ENCODE results near the gene ZNF770. TPM values are rescaled to one million over a fixed set of nuclear protein-coding genes. Genes with fewer than 3 reads are reported as not detected.

Gene ZNF770
- total RNA-seq, 1 experiment from 2014 or later = 26.9 TPM

DNA sequence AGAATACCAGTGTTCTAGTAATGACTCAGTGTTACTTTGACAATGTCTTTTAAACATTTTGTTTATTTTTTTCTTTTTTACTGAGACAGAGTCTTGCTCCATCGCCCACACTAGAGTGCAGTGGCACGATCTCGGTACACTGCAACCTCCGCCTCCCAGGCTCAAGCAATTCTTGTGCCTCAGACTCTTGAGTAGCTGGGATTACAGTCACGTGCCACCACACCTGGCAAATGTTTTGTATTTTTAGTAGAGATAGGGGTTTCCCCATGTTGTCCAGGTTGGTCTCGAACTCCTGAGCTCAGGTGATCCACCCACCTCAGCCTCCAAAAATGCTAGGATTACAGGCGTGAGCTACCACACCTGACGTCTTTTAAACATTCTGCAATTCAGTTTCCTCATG, 34.2 kb downstream of the ZNF770 start:
- no peaks in the 10 kb centered on the region for H4K20me1 ChIP-seq (ENCODE audit: low read length)
- no peak for DNase-seq
- H2AFZ ChIP-seq (ENCODE audit: low read length) = no peak overlapping the region
- no peaks in the 10 kb centered on the region for H3K9me3 ChIP-seq (ENCODE audit: low read length)
- no TSS peak for BruUV-seq (replicated peaks)
- H3K9ac ChIP-seq (ENCODE audit: low read length) = no peak overlapping the region
- no peaks in the 10 kb centered on the region for H3K4me1 ChIP-seq (ENCODE audit: insufficient read depth, low read length)
- TF ChIP-seq, protein P1, sequence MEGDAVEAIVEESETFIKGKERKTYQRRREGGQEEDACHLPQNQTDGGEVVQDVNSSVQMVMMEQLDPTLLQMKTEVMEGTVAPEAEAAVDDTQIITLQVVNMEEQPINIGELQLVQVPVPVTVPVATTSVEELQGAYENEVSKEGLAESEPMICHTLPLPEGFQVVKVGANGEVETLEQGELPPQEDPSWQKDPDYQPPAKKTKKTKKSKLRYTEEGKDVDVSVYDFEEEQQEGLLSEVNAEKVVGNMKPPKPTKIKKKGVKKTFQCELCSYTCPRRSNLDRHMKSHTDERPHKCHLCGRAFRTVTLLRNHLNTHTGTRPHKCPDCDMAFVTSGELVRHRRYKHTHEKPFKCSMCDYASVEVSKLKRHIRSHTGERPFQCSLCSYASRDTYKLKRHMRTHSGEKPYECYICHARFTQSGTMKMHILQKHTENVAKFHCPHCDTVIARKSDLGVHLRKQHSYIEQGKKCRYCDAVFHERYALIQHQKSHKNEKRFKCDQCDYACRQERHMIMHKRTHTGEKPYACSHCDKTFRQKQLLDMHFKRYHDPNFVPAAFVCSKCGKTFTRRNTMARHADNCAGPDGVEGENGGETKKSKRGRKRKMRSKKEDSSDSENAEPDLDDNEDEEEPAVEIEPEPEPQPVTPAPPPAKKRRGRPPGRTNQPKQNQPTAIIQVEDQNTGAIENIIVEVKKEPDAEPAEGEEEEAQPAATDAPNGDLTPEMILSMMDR (conservative IDR thresholded peaks at IDR 0.05; ENCODE audit: low read depth, low read length) = no peak
- TF ChIP-seq EZH2phosphoT487 (IDR thresholded peaks at IDR 0.05; ENCODE audit: borderline replicate concordance, low read length) = no peak
- TF ChIP-seq EZH2 (IDR thresholded peaks at IDR 0.05; ENCODE audit: low read length, unreplicated experiment) = no peak
- H3K27ac ChIP-seq (ENCODE audit: low read length) = no peak overlapping the region
- H3K4me2 ChIP-seq (ENCODE audit: low read length) = no peak overlapping the region
- no peak overlapping the region for H3K4me3 ChIP-seq (ENCODE audit: low read length)
- H3K36me3 ChIP-seq (ENCODE audit: low read depth, low read length) = peaks cover 17% of the 10 kb centered on the region; the same call in 1 of the 2 replicates
- ATAC-seq = no peak
- 0 out of 2 replicates have a peak, but pooled peaks cover 4% of the 10 kb centered on the region for H3K79me2 ChIP-seq (ENCODE audit: low read length)
- no peaks in the 10 kb centered on the region for H3K9me2 ChIP-seq (replicated peaks; ENCODE audit: low read length)
- POLR2A ChIA-PET (ENCODE audit: unreplicated experiment) = interaction anchor here (0.7 kb wide), 1 partner anchor 16 kb away, joined by 4 read pairs; no protein-coding TSS in a partner anchor
- no peaks in the 10 kb centered on the region for H3F3A ChIP-seq (ENCODE audit: low read length, unreplicated experiment)
- CTCF ChIA-PET = no interaction called here
- intact Hi-C loops (cut with micrococcal nuclease) = no loop called here
- H3K27me3 ChIP-seq (ENCODE audit: low read length) = no peaks in the 10 kb centered on the region

DNA sequence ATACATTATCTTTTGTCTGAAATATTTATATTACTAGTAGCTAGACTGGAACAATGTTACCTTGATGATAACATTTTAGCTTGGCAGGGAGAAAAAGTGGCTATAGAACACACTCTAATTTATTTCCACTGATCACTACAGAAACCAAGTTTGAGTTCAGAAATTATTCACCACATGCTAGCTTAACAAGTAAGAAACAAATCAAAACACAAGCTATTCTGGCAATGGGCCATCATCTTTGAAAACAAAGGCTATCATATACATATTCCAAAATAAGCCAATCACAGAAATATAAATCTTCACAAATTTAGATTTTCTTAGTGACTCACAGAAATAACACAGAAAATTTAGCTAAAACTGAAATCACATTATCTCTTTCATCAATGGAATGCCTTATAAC, 35.6 kb downstream of the ZNF770 start:
- no peaks in the 10 kb centered on the region for H3K27me3 ChIP-seq (ENCODE audit: low read length)
- no peak overlapping the region for H3K9ac ChIP-seq (ENCODE audit: low read length)
- no peaks in the 10 kb centered on the region for H3K9me3 ChIP-seq (ENCODE audit: low read length)
- TF ChIP-seq EZH2 (IDR thresholded peaks at IDR 0.05; ENCODE audit: low read length, unreplicated experiment) (no peak), EZH2phosphoT487 (IDR thresholded peaks at IDR 0.05; ENCODE audit: borderline replicate concordance, low read length) (no peak)
- TF ChIP-seq, protein P1 (conservative IDR thresholded peaks at IDR 0.05; ENCODE audit: low read depth, low read length) = no peak
- H3F3A ChIP-seq (ENCODE audit: low read length, unreplicated experiment) = no peaks in the 10 kb centered on the region
- no peak for DNase-seq
- intact Hi-C loops (cut with micrococcal nuclease) = no loop called here
- H3K79me2 ChIP-seq (ENCODE audit: low read length) = no peaks in the 10 kb centered on the region
- H3K36me3 ChIP-seq (ENCODE audit: low read depth, low read length) = peaks cover 21% of the 10 kb centered on the region; the same call in 1 of the 2 replicates
- no peak for ATAC-seq
- H3K4me2 ChIP-seq (ENCODE audit: low read length) = no peak overlapping the region
- no peak overlapping the region for H2AFZ ChIP-seq (ENCODE audit: low read length)
- no peaks in the 10 kb centered on the region for H3K4me1 ChIP-seq (ENCODE audit: insufficient read depth, low read length)
- H3K9me2 ChIP-seq (replicated peaks; ENCODE audit: low read length) = no peaks in the 10 kb centered on the region
- CTCF ChIA-PET = no interaction called here
- H3K4me3 ChIP-seq (ENCODE audit: low read length) = no peak overlapping the region
- H4K20me1 ChIP-seq (ENCODE audit: low read length) = no peaks in the 10 kb centered on the region
- no TSS peak for BruUV-seq (replicated peaks)
- POLR2A ChIA-PET (ENCODE audit: unreplicated experiment) = interaction anchor here (0.6 kb wide), 1 partner anchor 34 kb away, joined by 3 read pairs; no protein-coding TSS in a partner anchor
- no peak overlapping the region for H3K27ac ChIP-seq (ENCODE audit: low read length)

DNA sequence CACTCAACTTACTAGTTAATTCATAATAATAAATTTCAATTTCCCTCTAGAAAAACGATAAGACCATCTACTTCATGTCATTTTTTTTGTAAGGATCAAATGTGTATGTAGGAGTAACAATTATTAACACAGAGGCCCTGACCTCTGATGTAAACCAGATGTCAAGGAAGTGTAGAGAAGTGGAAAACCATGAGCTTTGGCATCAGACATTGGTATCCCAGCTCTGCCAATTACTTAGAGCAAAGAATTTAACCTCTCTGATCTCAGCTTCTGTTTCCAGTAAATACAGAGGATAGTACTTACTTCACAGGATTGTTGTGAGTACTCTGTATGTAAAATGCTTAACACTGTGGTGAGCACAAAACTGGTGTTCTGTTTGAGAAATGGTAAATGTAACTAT, 36.1 kb downstream of the ZNF770 start:
- Histone ChIP-seq H3K9ac (ENCODE audit: low read length) (no peak overlapping the region), H3K9me3 (ENCODE audit: low read length) (no peaks in the 10 kb centered on the region), H3K79me2 (ENCODE audit: low read length) (no peaks in the 10 kb centered on the region), H3K9me2 (replicated peaks; ENCODE audit: low read length) (no peaks in the 10 kb centered on the region), H3K27ac (ENCODE audit: low read length) (no peak overlapping the region), H2AFZ (ENCODE audit: low read length) (no peak overlapping the region), H3K36me3 (ENCODE audit: low read depth, low read length) (peaks cover 21% of the 10 kb centered on the region; the same call in 1 of the 2 replicates), H3K4me3 (ENCODE audit: low read length) (no peak overlapping the region), H4K20me1 (ENCODE audit: low read length) (no peaks in the 10 kb centered on the region), H3K4me2 (ENCODE audit: low read length) (no peak overlapping the region), H3K4me1 (ENCODE audit: insufficient read depth, low read length) (no peaks in the 10 kb centered on the region), H3K27me3 (ENCODE audit: low read length) (no peaks in the 10 kb centered on the region), H3F3A (ENCODE audit: low read length, unreplicated experiment) (no peaks in the 10 kb centered on the region)
- intact Hi-C loops (cut with micrococcal nuclease) = no loop called here
- DNase-seq = no peak
- no peak for TF ChIP-seq EZH2 (IDR thresholded peaks at IDR 0.05; ENCODE audit: low read length, unreplicated experiment)
- CTCF ChIA-PET = no interaction called here
- BruUV-seq (replicated peaks) = no TSS peak
- POLR2A ChIA-PET (ENCODE audit: unreplicated experiment) = no interaction called here
- ATAC-seq = no peak

All from PC-3 (cell line).